Upper lobe of right lung (tissue), 1 donor: Measurements from ENCODE around the gene PPP1R1C. TPM values are rescaled to one million over a fixed set of nuclear protein-coding genes. Genes with fewer than 3 reads are reported as not detected.
A peak's percentile ranks its signal among the peaks of the same experiment; 100 is the strongest.
"Not testable (repeated sequence)": the region's sequence is repeated elsewhere in the genome, so short reads cannot be mapped to it uniquely, and the experiment has no call there.

Source experiments
- ATAC-seq: fragments of 200-7000 bp; cut with Tn5 transposase; one replicate; pipeline ENCODE4 v1.9.1; 2020; ENCODE audit warnings: mild to moderate bottlenecking, moderate library complexity
- DNase-seq: peaks from one replicate; pipeline ENCODE4 v3.0.0-alpha.2; 2020
- H3K27ac ChIP-seq: fragments of 200-600 bp; one replicate; pipeline ENCODE4 v1.8.0; 2022
- H3K27me3 ChIP-seq: fragments of 200-600 bp; one replicate; pipeline ENCODE4 v1.8.0; 2022; ENCODE audit warnings: mild to moderate bottlenecking
- H3K36me3 ChIP-seq: fragments of 200-600 bp; one replicate; pipeline ENCODE4 v1.8.0; 2022
- H3K4me1 ChIP-seq: fragments of 200-600 bp; one replicate; pipeline ENCODE4 v1.8.0; 2022
- H3K4me3 ChIP-seq: fragments of 200-600 bp; one replicate; pipeline ENCODE4 v1.8.0; 2022; ENCODE audit warnings: mild to moderate bottlenecking
- H3K9me3 ChIP-seq: fragments of 200-600 bp; one replicate; pipeline ENCODE4 v1.8.0; 2022
- intact Hi-C: fragments of 100-400 bp; cut with DNase I; formaldehyde crosslinking; loops from one replicate; pipeline ENCODE4 v1.11.0; 2022
- total RNA-seq: library from RNA; stranded (reverse); fragmentation: NEBNext Ultra II Directional; extraction: Animal tissue kit (Norgen Biotek cat#: 25700); gene quantifications from one replicate; pipeline ENCODE4 v1.2.1, GENCODE V29; 2021
- TF ChIP-seq, protein P1 (sequence below): fragments of 200-600 bp; IDR thresholded peaks from one replicate; pipeline ENCODE4 v1.8.0; 2022; ENCODE audit warnings: antibody characterized with exemption
- donor health status: DM: no; HTN: yes; CAD: no; lungs with severe emphysema.

PPP1R1C gene
- total RNA-seq, 1 donor from 2014 or later, result 5.8 TPM

DNA sequence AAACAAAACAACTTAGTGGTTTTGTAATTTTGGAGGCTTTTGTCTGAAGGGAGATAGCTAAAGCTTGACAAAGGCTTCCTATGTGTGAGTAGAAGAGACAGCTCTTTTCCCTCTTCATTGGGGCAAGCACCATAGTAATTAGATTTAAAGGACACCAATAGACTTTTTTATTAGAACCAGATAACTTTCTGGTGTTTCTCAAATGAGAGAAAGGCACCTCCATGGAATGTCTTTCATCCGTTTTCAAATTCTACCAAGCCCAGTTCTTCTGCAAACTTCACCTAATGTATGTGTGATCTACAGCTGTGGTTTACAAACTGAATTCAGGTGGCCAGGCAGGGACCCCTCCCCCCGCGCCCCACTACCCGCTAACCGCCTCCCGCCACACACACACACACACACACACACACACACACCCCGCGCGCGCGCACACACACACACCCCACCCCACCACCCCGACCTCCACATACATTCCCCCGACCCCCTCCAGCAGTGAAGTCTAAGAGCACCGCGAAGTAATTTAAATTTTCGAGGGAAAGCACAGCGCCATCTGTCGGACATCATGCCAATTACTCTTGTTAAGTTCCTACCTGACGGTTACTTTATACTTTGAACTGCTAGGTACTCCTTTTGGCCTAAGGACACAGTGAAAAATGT is 31.6 kb upstream of the PPP1R1C start:
- no peaks in the 10 kb centered on the region for H3K9me3 ChIP-seq
- H3K36me3 ChIP-seq, result no peaks in the 10 kb centered on the region
- H3K27me3 ChIP-seq, result no peaks in the 10 kb centered on the region
- H3K27ac ChIP-seq, result no peak overlapping the region
- intact Hi-C loops, result no loop called here
- H3K4me3 ChIP-seq, result no peak overlapping the region
- ATAC-seq (peak; percentile 94), DNase-seq (peak; percentile 63)
- TF ChIP-seq, protein P1, sequence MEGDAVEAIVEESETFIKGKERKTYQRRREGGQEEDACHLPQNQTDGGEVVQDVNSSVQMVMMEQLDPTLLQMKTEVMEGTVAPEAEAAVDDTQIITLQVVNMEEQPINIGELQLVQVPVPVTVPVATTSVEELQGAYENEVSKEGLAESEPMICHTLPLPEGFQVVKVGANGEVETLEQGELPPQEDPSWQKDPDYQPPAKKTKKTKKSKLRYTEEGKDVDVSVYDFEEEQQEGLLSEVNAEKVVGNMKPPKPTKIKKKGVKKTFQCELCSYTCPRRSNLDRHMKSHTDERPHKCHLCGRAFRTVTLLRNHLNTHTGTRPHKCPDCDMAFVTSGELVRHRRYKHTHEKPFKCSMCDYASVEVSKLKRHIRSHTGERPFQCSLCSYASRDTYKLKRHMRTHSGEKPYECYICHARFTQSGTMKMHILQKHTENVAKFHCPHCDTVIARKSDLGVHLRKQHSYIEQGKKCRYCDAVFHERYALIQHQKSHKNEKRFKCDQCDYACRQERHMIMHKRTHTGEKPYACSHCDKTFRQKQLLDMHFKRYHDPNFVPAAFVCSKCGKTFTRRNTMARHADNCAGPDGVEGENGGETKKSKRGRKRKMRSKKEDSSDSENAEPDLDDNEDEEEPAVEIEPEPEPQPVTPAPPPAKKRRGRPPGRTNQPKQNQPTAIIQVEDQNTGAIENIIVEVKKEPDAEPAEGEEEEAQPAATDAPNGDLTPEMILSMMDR, result peak; percentile 60
- H3K4me1 ChIP-seq, result peaks cover 4% of the 10 kb centered on the region

DNA sequence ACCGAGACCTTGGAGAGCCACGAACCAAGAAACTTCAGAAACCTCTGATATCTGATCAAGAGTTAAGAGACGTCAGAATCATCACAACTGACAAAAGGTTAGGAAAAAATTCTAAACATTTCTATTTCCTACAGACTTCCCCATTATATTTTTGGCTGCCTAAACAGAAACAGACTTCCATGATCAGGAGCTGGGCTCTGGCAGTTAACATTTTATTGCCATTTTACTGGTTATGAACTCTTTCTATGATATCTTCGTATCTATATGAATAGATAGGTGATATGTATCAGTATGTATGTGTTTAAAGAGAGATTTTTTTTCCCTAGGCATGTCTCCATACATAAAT is 31.1 kb upstream of the PPP1R1C start:
- intact Hi-C loops, result no loop called here
- Histone ChIP-seq H3K9me3 (no peaks in the 10 kb centered on the region), H3K4me1 (peaks cover 4% of the 10 kb centered on the region), H3K27me3 (no peaks in the 10 kb centered on the region), H3K36me3 (no peaks in the 10 kb centered on the region), H3K27ac (no peak overlapping the region), H3K4me3 (no peak overlapping the region)
- DNase-seq (no peak), ATAC-seq (no peak)
- TF ChIP-seq, protein P1, result no peak

DNA sequence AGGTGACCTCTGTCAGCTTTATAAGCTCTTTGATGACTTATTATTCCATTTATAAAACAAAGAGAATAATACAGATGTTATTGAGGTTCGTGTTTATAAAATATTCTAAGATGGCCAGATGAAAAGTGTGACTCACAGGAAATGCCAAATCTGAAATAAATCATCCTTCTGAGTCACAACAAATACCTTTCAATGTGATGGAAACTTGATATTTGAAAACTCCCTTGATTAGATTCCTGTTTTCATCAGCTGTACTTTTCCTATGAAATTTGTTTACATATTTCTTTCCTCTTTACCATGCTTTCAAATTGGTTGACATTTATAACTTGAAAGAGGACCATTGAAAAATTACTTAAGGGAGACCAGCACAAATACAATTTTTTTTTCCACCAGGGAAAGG is 30.6 kb upstream of the PPP1R1C start:
- Histone ChIP-seq H3K4me3 (no peak overlapping the region), H3K4me1 (peaks cover 4% of the 10 kb centered on the region), H3K9me3 (no peaks in the 10 kb centered on the region), H3K27me3 (no peaks in the 10 kb centered on the region), H3K36me3 (no peaks in the 10 kb centered on the region), H3K27ac (no peak overlapping the region)
- TF ChIP-seq, protein P1, result no peak
- intact Hi-C loops, result no loop called here
- ATAC-seq (no peak), DNase-seq (no peak)

DNA sequence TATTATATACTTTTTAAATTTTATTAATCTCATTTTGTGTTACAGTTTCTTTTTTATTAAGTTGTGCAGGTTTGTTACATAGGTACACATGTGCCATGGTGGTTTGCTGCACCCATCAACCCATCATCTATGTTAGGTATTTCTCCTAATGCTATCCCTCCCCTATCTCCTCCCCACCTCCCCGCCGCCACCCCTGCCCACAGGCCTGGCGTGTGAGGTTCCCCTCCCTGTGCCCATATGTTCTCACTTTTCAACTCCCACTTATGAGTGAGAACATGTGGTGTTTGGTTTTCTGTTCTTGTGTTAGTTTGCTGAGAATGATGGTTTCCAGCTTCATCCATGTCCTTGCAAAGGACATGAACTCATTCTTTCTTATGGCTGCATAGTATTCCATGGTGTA is 29.8 kb upstream of the PPP1R1C start:
- ATAC-seq, H3K27ac ChIP-seq, H3K36me3 ChIP-seq, H3K4me3 ChIP-seq, H3K27me3 ChIP-seq, H3K4me1 ChIP-seq, intact Hi-C loops, DNase-seq, H3K9me3 ChIP-seq: not testable (repeated sequence)

DNA sequence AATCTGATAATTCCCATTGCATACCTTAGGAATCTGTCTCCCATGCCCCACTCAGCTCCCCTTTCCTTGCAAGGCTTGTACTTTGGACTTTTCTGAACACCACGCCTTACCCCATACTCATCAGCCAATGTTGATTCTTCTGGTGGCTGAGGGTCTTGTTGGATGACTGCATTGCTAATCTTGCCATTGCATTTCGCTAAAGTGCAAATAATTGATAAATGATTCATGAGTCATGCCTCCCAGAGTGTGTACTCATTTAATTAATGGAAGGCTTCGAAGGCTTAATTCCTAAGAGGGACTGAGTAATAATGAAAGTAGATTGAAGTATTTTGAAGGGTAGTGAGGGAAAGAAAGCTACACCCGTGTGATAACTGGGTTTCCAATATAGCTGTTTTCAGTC is 28.0 kb upstream of the PPP1R1C start:
- Histone ChIP-seq H3K27me3 (no peaks in the 10 kb centered on the region), H3K4me3 (no peak overlapping the region), H3K9me3 (no peaks in the 10 kb centered on the region), H3K4me1 (peaks cover 4% of the 10 kb centered on the region), H3K27ac (no peak overlapping the region), H3K36me3 (no peaks in the 10 kb centered on the region)
- intact Hi-C loops, result no loop called here
- TF ChIP-seq, protein P1, result no peak
- ATAC-seq, result no peak
- no peak for DNase-seq

DNA sequence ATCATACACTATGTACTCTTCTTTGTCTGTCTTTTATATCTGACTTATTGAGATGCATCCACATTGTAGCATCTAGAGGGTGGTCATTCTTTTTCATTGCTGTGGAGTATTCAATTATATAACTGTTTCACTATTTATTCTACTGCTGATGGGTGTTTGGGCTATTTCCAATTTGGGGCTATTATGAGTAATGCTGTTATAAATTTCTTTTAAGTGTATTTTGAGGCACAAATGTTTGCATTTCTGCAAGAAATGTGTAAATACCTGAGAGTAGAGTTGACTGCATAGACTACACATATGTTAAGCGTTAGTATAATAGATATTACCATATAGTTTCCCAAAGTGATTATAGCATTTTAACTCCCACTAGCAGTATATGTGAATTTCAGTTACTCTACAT is 26.9 kb upstream of the PPP1R1C start:
- Histone ChIP-seq H3K4me1 (peaks cover 4% of the 10 kb centered on the region), H3K4me3 (no peak overlapping the region), H3K9me3 (no peaks in the 10 kb centered on the region), H3K36me3 (no peaks in the 10 kb centered on the region), H3K27me3 (no peaks in the 10 kb centered on the region), H3K27ac (no peak overlapping the region)
- DNase-seq, result no peak
- TF ChIP-seq, protein P1, result no peak
- intact Hi-C loops, result no loop called here
- ATAC-seq, result no peak
